Measurements from ENCODE around the gene UXS1.
A peak's percentile ranks its signal among the peaks of the same experiment; 100 is the strongest.
"Not testable (repeated sequence)": the region's sequence is repeated elsewhere in the genome, so short reads cannot be mapped to it uniquely, and the experiment has no call there.

UXS1 gene

GRCh38 chr2:106208874-106209273 is 14.8 kb upstream of the UXS1 start:
- no peak for DNase-seq (ENCODE audit: low spot score)
- Histone ChIP-seq H3K27ac (no peak overlapping the region), H3K4me3 (no peak overlapping the region)
- no peak for TF ChIP-seq CTCF (IDR thresholded peaks at IDR 0.05)

GRCh38 chr2:106208399-106208798 is 14.3 kb upstream of the UXS1 start:
- no peak for DNase-seq (ENCODE audit: low spot score)
- TF ChIP-seq CTCF (IDR thresholded peaks at IDR 0.05), result no peak
- H3K27ac ChIP-seq, result no peak overlapping the region
- no peak overlapping the region for H3K4me3 ChIP-seq

GRCh38 chr2:106207246-106207645 is 13.1 kb upstream of the UXS1 start:
- H3K4me3 ChIP-seq, result no peak overlapping the region
- DNase-seq (ENCODE audit: low spot score), result no peak
- H3K27ac ChIP-seq, result no peak overlapping the region
- TF ChIP-seq CTCF (IDR thresholded peaks at IDR 0.05), result no peak

GRCh38 chr2:106205488-106205887 is 11.4 kb upstream of the UXS1 start:
- no peak overlapping the region for H3K4me3 ChIP-seq
- DNase-seq (ENCODE audit: low spot score), result no peak
- H3K27ac ChIP-seq, result no peak overlapping the region
- no peak for TF ChIP-seq CTCF (IDR thresholded peaks at IDR 0.05)

- not testable (repeated sequence) for DNase-seq (ENCODE audit: low spot score); H3K4me3 ChIP-seq; H3K27ac ChIP-seq
Observed at GRCh38 chr2:106204551-106204950, 10.4 kb upstream of the UXS1 start.

GRCh38 chr2:106201661-106202060 is 7.6 kb upstream of the UXS1 start:
- TF ChIP-seq CTCF (IDR thresholded peaks at IDR 0.05), result no peak
- no peak overlapping the region for H3K27ac ChIP-seq
- no peak overlapping the region for H3K4me3 ChIP-seq
- DNase-seq (ENCODE audit: low spot score), result no peak

- no peak for TF ChIP-seq CTCF (IDR thresholded peaks at IDR 0.05)
- DNase-seq (ENCODE audit: low spot score), result peak; percentile 80
- H3K4me3 ChIP-seq, result no peak overlapping the region
- peak overlapping the region in 1 of 2 donors; percentile 72 for H3K27ac ChIP-seq
Observed at GRCh38 chr2:106197878-106198277, 3.8 kb upstream of the UXS1 start.

GRCh38 chr2:106195981-106196380 is 1.9 kb upstream of the UXS1 start:
- Histone ChIP-seq H3K4me3 (no peak overlapping the region), H3K27ac (no peak overlapping the region)
- TF ChIP-seq CTCF (IDR thresholded peaks at IDR 0.05), result no peak
- no peak for DNase-seq (ENCODE audit: low spot score)

All from coronary artery (tissue), 2 donors.